Chondrocyte (in vitro differentiated cells): Measurements from ENCODE around the gene IFIT1B. TPM values are rescaled to one million over a fixed set of nuclear protein-coding genes. Genes with fewer than 3 reads are reported as not detected.
"Not testable (repeated sequence)": the region's sequence is repeated elsewhere in the genome, so short reads cannot be mapped to it uniquely, and the experiment has no call there.

Experiments
- DNase-seq: peaks from one replicate; pipeline ENCODE4 v3.0.0; 2021; ENCODE audit warnings: mixed read lengths, low spot score
- H3K27ac Mint-ChIP-seq: one replicate; pipeline ENCODE4 v1.8.0; 2021; ENCODE audit warnings: mild to moderate bottlenecking, moderate library complexity, mixed read lengths; ENCODE audit not compliant: unreplicated experiment
- H3K27me3 Mint-ChIP-seq: 2 replicates; pipeline ENCODE4 v1.8.0; 2021; ENCODE audit warnings: low read depth, mixed read lengths
- H3K36me3 Mint-ChIP-seq: 2 replicates; pipeline ENCODE4 v1.8.0; 2021; ENCODE audit warnings: low read depth, mixed read lengths
- H3K4me1 Mint-ChIP-seq: 2 replicates; pipeline ENCODE4 v1.8.0; 2021; ENCODE audit warnings: low read depth, mild to moderate bottlenecking, mixed read lengths
- H3K4me3 Mint-ChIP-seq: one replicate; pipeline ENCODE4 v1.8.0; 2021; ENCODE audit warnings: mild to moderate bottlenecking, moderate library complexity, mixed read lengths; ENCODE audit not compliant: unreplicated experiment
- H3K9me3 Mint-ChIP-seq: 2 replicates; pipeline ENCODE4 v1.8.0; 2021; ENCODE audit warnings: low read depth, mixed read lengths
- total RNA-seq: library from RNA; stranded (reverse); gene quantifications from 3 replicates; pipeline ENCODE4 v1.2.1, GENCODE V29; 2021
- TF ChIP-seq, protein P1 (sequence below): fragments of 200-600 bp; sonication (generic); IDR thresholded peaks from 2 replicates; pipeline ENCODE4 v1.5.0; 2021; ENCODE audit warnings: antibody characterized with exemption, mild to moderate bottlenecking, moderate library complexity

Gene IFIT1B
- total RNA-seq, 1 donor from 2014 or later = not detected

DNA sequence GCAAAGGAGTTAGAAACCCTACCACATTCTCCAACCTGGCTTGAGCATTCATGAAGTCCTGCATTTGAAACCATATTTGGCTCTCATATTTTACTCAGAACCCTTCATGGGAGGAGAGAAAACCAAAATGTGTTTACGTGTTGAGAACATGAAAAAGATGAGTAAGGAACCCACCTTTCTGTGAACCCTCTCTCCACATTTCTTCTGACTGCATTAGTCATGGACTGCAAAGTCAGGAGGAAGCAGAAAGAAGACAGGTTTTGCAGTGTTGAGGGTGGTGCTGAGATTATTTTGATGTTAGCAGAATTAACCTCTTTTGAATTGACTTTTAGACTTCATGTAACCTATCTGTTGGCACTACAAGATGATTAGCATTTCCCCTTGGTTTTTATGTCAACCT, 4.9 kb downstream of the IFIT1B start:
- Mint-ChIP-seq H3K4me3 (no peak overlapping the region), H3K27me3 (no peaks in the 10 kb centered on the region), H3K4me1 (no peaks in the 10 kb centered on the region), H3K27ac (no peak overlapping the region), H3K9me3 (no peaks in the 10 kb centered on the region), H3K36me3 (no peaks in the 10 kb centered on the region)
- DNase-seq = no peak
- TF ChIP-seq, protein P1, sequence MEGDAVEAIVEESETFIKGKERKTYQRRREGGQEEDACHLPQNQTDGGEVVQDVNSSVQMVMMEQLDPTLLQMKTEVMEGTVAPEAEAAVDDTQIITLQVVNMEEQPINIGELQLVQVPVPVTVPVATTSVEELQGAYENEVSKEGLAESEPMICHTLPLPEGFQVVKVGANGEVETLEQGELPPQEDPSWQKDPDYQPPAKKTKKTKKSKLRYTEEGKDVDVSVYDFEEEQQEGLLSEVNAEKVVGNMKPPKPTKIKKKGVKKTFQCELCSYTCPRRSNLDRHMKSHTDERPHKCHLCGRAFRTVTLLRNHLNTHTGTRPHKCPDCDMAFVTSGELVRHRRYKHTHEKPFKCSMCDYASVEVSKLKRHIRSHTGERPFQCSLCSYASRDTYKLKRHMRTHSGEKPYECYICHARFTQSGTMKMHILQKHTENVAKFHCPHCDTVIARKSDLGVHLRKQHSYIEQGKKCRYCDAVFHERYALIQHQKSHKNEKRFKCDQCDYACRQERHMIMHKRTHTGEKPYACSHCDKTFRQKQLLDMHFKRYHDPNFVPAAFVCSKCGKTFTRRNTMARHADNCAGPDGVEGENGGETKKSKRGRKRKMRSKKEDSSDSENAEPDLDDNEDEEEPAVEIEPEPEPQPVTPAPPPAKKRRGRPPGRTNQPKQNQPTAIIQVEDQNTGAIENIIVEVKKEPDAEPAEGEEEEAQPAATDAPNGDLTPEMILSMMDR = no peak

DNA sequence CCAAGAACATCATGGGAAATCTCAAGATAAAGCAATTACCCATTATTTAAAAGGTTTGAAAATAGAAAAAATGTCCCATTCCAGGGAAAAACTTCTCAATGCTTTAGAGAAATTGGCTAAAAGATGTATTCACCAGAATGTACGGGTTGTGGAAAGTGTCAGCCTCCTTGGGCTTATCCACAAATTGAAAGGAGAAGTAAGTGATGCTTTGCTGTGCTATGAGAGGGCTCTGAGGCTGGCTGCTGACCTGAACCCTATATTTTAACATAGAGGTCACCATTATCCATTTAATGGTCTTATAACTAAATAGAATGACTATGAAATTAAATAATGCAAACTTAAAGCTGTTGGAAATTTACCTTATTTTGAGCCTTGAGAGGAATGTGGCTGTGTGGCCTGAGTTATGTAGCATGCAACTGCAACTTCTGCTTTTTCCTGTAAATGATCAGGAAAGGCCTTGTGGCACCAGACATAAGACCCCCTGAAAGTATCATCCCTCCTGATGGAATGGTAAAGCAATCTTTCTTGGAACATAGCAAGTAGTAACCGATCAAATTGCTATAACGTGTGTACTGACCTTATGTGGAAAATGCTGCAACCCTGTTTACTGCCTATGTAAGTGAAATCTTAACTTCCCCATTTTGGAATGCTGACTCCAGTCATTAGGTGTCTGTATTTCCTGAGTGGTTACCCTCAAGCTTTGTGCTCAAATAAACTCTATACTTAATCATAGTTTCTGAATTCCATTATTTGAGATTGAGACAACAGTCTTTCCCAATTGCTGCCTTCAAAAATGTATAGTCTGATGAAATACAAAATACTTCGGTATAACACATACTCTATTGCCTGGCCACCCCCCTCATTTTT, 6.9 kb downstream of the IFIT1B start:
- no peaks in the 10 kb centered on the region for H3K9me3 Mint-ChIP-seq
- H3K4me1 Mint-ChIP-seq = peaks cover 4% of the 10 kb centered on the region
- H3K27ac Mint-ChIP-seq = no peak overlapping the region
- no peaks in the 10 kb centered on the region for H3K27me3 Mint-ChIP-seq
- no peak overlapping the region for H3K4me3 Mint-ChIP-seq
- no peak for DNase-seq
- H3K36me3 Mint-ChIP-seq = no peaks in the 10 kb centered on the region
- TF ChIP-seq, protein P1 = no peak

DNA sequence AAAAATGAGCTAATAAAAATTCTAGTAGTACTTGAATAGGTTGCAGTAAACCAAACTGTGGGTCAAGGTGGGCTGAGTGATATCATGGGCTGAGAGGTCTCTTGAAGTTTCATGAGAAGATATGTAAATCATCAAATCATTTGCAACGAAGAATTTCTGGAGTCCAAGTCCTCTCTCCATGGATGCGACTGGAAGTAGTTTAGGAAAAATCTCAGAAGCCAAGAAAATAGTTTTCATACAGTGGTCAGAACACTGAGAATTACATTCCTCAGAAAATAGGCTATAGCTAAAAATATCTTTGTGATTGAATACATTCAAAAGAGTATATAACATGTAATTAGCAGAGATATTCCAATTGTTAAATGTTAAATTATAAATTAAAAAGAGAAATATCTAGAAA, 10.9 kb downstream of the IFIT1B start:
- no peaks in the 10 kb centered on the region for H3K9me3 Mint-ChIP-seq
- no peak overlapping the region for H3K4me3 Mint-ChIP-seq
- no peaks in the 10 kb centered on the region for H3K27me3 Mint-ChIP-seq
- no peaks in the 10 kb centered on the region for H3K36me3 Mint-ChIP-seq
- peaks cover 19% of the 10 kb centered on the region for H3K4me1 Mint-ChIP-seq
- DNase-seq = no peak
- no peak overlapping the region for H3K27ac Mint-ChIP-seq
- TF ChIP-seq, protein P1 = no peak

DNA sequence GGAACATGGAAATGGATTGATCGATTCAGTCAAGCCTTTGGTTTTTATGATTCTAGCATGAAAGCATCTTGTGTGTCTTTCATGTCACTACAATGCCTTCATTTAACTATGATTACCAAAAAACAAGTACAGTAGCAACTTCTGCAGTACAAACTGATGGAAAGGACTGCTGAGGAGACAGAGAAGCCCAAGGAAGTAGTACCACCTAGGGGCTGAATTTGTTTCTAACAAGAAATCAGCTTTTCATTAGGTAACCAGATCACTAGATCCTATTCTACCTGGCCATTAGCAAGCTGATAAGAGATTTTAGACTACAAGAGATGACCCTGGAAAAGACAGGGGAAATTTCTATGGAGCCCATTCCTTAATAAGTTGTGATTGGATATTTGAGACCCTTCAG, 11.4 kb downstream of the IFIT1B start:
- H3K9me3 Mint-ChIP-seq = no peaks in the 10 kb centered on the region
- H3K27me3 Mint-ChIP-seq = no peaks in the 10 kb centered on the region
- TF ChIP-seq, protein P1 = peak; percentile 80
- peaks cover 19% of the 10 kb centered on the region for H3K4me1 Mint-ChIP-seq
- DNase-seq = no peak
- no peak overlapping the region for H3K27ac Mint-ChIP-seq
- H3K4me3 Mint-ChIP-seq = no peak overlapping the region
- no peaks in the 10 kb centered on the region for H3K36me3 Mint-ChIP-seq

DNA sequence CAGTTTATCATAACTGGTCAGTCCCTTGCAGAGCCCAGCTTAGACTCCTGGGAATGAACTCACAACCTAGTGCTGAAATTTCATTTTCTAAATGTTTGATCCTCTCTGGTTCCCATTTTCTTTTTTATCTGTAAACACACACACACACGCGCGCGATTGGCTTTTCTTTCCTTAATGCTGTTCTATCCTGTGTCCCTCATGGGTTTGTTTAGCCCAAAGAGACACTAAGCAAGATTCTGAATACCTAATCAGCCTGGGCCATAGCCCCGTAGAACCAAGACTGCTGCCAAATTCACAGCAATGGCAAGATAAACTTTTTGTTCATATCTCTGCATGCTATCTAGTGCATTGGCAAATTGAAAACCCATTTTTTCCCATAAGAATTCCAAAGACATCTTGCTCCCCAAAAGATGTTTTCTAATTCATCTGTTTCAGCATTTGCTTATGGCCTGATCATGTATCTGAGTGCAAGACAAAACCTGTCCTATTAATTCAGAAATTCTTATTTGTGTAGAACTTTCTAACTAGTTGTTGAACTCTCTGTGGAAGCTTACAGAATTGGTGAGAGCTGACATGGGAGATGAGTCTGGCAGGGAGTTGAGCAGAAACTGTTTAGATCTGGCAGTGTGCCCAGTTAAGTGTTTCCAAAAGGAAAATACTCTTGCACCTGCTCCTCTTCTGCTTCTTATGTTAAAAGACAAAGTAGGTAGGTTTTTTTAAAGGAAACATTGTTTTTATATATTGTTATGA, 12.8 kb downstream of the IFIT1B start:
- Mint-ChIP-seq H3K36me3 (no peaks in the 10 kb centered on the region), H3K9me3 (no peaks in the 10 kb centered on the region), H3K4me1 (peaks cover 19% of the 10 kb centered on the region), H3K27me3 (no peaks in the 10 kb centered on the region), H3K27ac (no peak overlapping the region), H3K4me3 (no peak overlapping the region)
- DNase-seq = no peak
- TF ChIP-seq, protein P1 = no peak

DNA sequence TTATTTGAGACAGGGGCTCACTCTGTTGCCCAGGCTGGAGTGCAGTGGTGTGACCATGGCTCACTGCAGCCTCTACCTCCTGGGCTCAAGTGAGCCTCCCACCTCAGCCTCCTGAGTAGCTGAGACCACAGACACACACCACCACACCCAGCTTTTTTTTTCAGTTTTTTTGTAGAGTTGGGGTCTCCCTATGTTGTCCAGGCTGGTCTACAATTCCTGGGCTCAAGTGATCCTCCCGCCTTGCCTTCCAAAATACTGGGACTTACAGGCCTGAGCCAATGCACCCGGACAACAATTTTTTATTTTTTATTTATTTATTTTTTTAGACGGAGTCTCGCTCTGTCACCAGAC, 13.3 kb downstream of the IFIT1B start:
- H3K27ac Mint-ChIP-seq = not testable (repeated sequence)

More for the DNA sequence above, 13.3 kb downstream of the IFIT1B start:
- H3K36me3 Mint-ChIP-seq, H3K27me3 Mint-ChIP-seq, DNase-seq, H3K9me3 Mint-ChIP-seq, H3K4me3 Mint-ChIP-seq: not testable (repeated sequence)
- peaks cover 19% of the 10 kb centered on the region for H3K4me1 Mint-ChIP-seq
